HEK293 (cell line): Measurements from ENCODE around the gene CIROP.

Experiments used
- CTCF ChIA-PET: fragments of 350-600 bp; formaldehyde crosslinking; extraction: SDS; loops from one replicate; lab custom pipeline; 2021; ENCODE audit warnings: antibody characterized with exemption; lab: Yijun Ruan, JAX
- POLR2A ChIA-PET: fragments of 300-600 bp; formaldehyde crosslinking; extraction: SDS; loops from one replicate; lab custom pipeline; 2020; ENCODE audit warnings: antibody characterized with exemption, inconsistent platforms; lab: Yijun Ruan, JAX
- H3K27ac ChIP-seq: fragments of 200-500 bp; sonication (Bioruptor generic); 2 replicates; pipeline ENCODE4 v1.5.1; 2014; ENCODE audit warnings: low read depth, low read length, control low read depth, inconsistent platforms; ENCODE audit errors: extremely low read depth
- H3K36me3 ChIP-seq, 2 experiments: fragments of 200-500 bp in 1 of 2; sonication (Bioruptor generic) in 1 of 2; 1 replicate in 1 of 2; 2 replicates in 1 of 2; pipeline ENCODE4 v1.5.1; 2014 to 2017; ENCODE audit warnings: inconsistent platforms in 2 of 2, low read length in 2 of 2; ENCODE audit not compliant: control insufficient read depth in 2 of 2, insufficient read depth in 1 of 2
- H3K4me1 ChIP-seq: fragments of 200-500 bp; sonication (Bioruptor generic); 2 replicates; pipeline ENCODE4 v1.5.1; 2014; ENCODE audit warnings: mild to moderate bottlenecking, low read length, inconsistent platforms; ENCODE audit not compliant: control insufficient read depth, insufficient read depth
- H3K4me3 ChIP-seq: 2 replicates; pipeline ENCODE4 v1.5.1; 2011; ENCODE audit warnings: low read depth, mild to moderate bottlenecking, control low read depth, low read length, moderate library complexity
- H3K9me3 ChIP-seq: fragments of 200-500 bp; sonication (Bioruptor generic); 2 replicates; pipeline ENCODE4 v1.5.1; 2014; ENCODE audit warnings: low read depth, low read length, inconsistent platforms; ENCODE audit not compliant: control insufficient read depth, insufficient read depth
- CTCF ChIP-seq: fragments of 450-650 bp; formaldehyde crosslinking; IDR thresholded peaks from 2 replicates; pipeline ENCODE4 v1.5.1; 2016; ENCODE audit warnings: missing biosample characterization, missing genetic modification characterization
- GFI1B ChIP-seq: fragments of 450-650 bp; formaldehyde crosslinking; IDR thresholded peaks from 2 replicates; pipeline ENCODE4 v1.5.1; 2016; ENCODE audit warnings: missing biosample characterization, missing genetic modification characterization
- KLF8 ChIP-seq: fragments of 450-650 bp; formaldehyde crosslinking; IDR thresholded peaks from 2 replicates; pipeline ENCODE4 v1.5.1; 2016; ENCODE audit warnings: missing biosample characterization, missing genetic modification characterization
- SP2 ChIP-seq: fragments of 450-650 bp; formaldehyde crosslinking; IDR thresholded peaks from 2 replicates; pipeline ENCODE4 v1.5.1; 2016; ENCODE audit warnings: missing biosample characterization, missing genetic modification characterization
- ZNF132 ChIP-seq: fragments of 450-650 bp; formaldehyde crosslinking; IDR thresholded peaks from 2 replicates; pipeline ENCODE4 v1.5.1; 2017; ENCODE audit warnings: missing biosample characterization, missing genetic modification characterization, borderline replicate concordance
- ZNF221 ChIP-seq: fragments of 450-650 bp; formaldehyde crosslinking; IDR thresholded peaks from 2 replicates; pipeline ENCODE4 v1.5.1; 2017; ENCODE audit warnings: missing biosample characterization, missing genetic modification characterization, borderline replicate concordance
- ZNF341 ChIP-seq: fragments of 450-650 bp; formaldehyde crosslinking; IDR thresholded peaks from 2 replicates; pipeline ENCODE4; 2016; ENCODE audit warnings: low read depth, missing biosample characterization, missing genetic modification characterization
- ZNF404 ChIP-seq: fragments of 450-650 bp; formaldehyde crosslinking; IDR thresholded peaks from 2 replicates; pipeline ENCODE4 v1.5.1; 2017; ENCODE audit warnings: missing biosample characterization, missing genetic modification characterization
- ZNF449 ChIP-seq: fragments of 450-650 bp; formaldehyde crosslinking; IDR thresholded peaks from 2 replicates; pipeline ENCODE4 v1.5.1; 2017; ENCODE audit warnings: missing biosample characterization, mild to moderate bottlenecking, missing genetic modification characterization, moderate library complexity
- ZNF513 ChIP-seq: fragments of 450-650 bp; IDR thresholded peaks from 2 replicates; pipeline ENCODE4 v1.5.1; 2018; ENCODE audit warnings: missing biosample characterization, missing genetic modification characterization
- ZNF623 ChIP-seq: fragments of 450-650 bp; formaldehyde crosslinking; IDR thresholded peaks from 2 replicates; pipeline ENCODE4 v1.5.1; 2016; ENCODE audit warnings: missing biosample characterization, missing genetic modification characterization
- ZNF660 ChIP-seq: fragments of 450-650 bp; IDR thresholded peaks from 2 replicates; pipeline ENCODE4 v1.5.1; 2018; ENCODE audit warnings: missing biosample characterization, mild to moderate bottlenecking, missing genetic modification characterization
- ZNF747 ChIP-seq: fragments of 450-650 bp; formaldehyde crosslinking; IDR thresholded peaks from 2 replicates; pipeline ENCODE4 v1.5.1; 2016; ENCODE audit warnings: missing biosample characterization, missing genetic modification characterization
- ZNF837 ChIP-seq: fragments of 450-650 bp; formaldehyde crosslinking; IDR thresholded peaks from 2 replicates; pipeline ENCODE4 v1.5.1; 2016; ENCODE audit warnings: missing biosample characterization, missing genetic modification characterization

CIROP gene

GRCh38 chr14:23136566-23137133 is 31.9 kb upstream of the CIROP start (continued):
- TF ChIP-seq ZNF449, result no peak

GRCh38 chr14:23132970-23133369 is 28.2 kb upstream of the CIROP start:
- H3K9me3 ChIP-seq, result no peaks in the 10 kb centered on the region
- no peak overlapping the region for H3K4me3 ChIP-seq
- ChIA-PET CTCF (interaction anchor here (0.5 kb wide), 1 partner anchor 50 kb away, joined by 3 read pairs; no protein-coding TSS in a partner anchor), POLR2A (no interaction called here)
- H3K4me1 ChIP-seq, result no peaks in the 10 kb centered on the region
- H3K36me3 ChIP-seq, result peaks cover 0 to 6% of the 10 kb centered on the region in 2 experiments; a peak in 2 of 3 replicates
- TF ChIP-seq CTCF (tag by site-specific recombination) (no peak), ZNF513 (tag by site-specific recombination) (no peak), GFI1B (tag by site-specific recombination) (no peak), ZNF837 (no peak), ZNF221 (tag by site-specific recombination) (no peak), SP2 (tag by site-specific recombination) (no peak)
- no peak overlapping the region for H3K27ac ChIP-seq

- peaks cover 0 to 11% of the 10 kb centered on the region in 2 experiments; a peak in 2 of 3 replicates for H3K36me3 ChIP-seq
- TF ChIP-seq ZNF747 (tag by site-specific recombination) (no peak), ZNF623 (tag by site-specific recombination) (no peak), ZNF132 (no peak)
- TF ChIP-seq, all 188 proteins: peak for 0
- H3K4me3 ChIP-seq, result no peak overlapping the region
- ChIA-PET POLR2A (no interaction called here), CTCF (interaction anchor here (0.7 to 2.9 kb wide), 3 partner anchors 10 to 916 kb away, joined by 3 to 25 read pairs (median 16); no protein-coding TSS in a partner anchor)
- H3K9me3 ChIP-seq, result no peaks in the 10 kb centered on the region
- H3K4me1 ChIP-seq, result no peaks in the 10 kb centered on the region
- H3K27ac ChIP-seq, result no peak overlapping the region
These were observed 26.7 kb upstream of the CIROP start for GRCh38 chr14:23131482-23131881.

- no peaks in the 10 kb centered on the region for H3K9me3 ChIP-seq
- no peaks in the 10 kb centered on the region for H3K4me1 ChIP-seq
- ChIA-PET CTCF (interaction anchor here (0.6 to 2.9 kb wide), 3 partner anchors 10 to 158 kb away, joined by 3 to 25 read pairs (median 16); no protein-coding TSS in a partner anchor), POLR2A (no interaction called here)
- H3K36me3 ChIP-seq, result peaks cover 0 to 11% of the 10 kb centered on the region in 2 experiments; a peak in 2 of 3 replicates
- TF ChIP-seq ZNF341 (tag by site-specific recombination) (no peak), KLF8 (tag by site-specific recombination) (no peak), ZNF660 (tag by site-specific recombination) (no peak), ZNF404 (tag by site-specific recombination) (no peak)
- no peak overlapping the region for H3K4me3 ChIP-seq
- no peak overlapping the region for H3K27ac ChIP-seq
These were observed 26.1 kb upstream of the CIROP start for GRCh38 chr14:23130871-23131270.
